ENCODE results near the gene DESI2.

GRCh38 chr1:244695937-244696336, 43.0 kb downstream of the DESI2 start:
- no peak for TF ChIP-seq CTCF (IDR thresholded peaks at IDR 0.05; ENCODE audit: insufficient read depth, low read length, poor library complexity, severe bottlenecking)
- TF ChIP-seq EZH2phosphoT487 (conservative IDR thresholded peaks at IDR 0.05; ENCODE audit: low read length): no peak

All from SU-DHL-6 (cell line).